Measurements from ENCODE around the gene JARID2. TPM values are rescaled to one million over a fixed set of nuclear protein-coding genes. Genes with fewer than 3 reads are reported as not detected.

JARID2 gene
- polyA plus RNA-seq, 1 donor (not counting 4 experiments of a cell fraction or from before 2014, with no cell fraction given) = 11.0 TPM

DNA sequence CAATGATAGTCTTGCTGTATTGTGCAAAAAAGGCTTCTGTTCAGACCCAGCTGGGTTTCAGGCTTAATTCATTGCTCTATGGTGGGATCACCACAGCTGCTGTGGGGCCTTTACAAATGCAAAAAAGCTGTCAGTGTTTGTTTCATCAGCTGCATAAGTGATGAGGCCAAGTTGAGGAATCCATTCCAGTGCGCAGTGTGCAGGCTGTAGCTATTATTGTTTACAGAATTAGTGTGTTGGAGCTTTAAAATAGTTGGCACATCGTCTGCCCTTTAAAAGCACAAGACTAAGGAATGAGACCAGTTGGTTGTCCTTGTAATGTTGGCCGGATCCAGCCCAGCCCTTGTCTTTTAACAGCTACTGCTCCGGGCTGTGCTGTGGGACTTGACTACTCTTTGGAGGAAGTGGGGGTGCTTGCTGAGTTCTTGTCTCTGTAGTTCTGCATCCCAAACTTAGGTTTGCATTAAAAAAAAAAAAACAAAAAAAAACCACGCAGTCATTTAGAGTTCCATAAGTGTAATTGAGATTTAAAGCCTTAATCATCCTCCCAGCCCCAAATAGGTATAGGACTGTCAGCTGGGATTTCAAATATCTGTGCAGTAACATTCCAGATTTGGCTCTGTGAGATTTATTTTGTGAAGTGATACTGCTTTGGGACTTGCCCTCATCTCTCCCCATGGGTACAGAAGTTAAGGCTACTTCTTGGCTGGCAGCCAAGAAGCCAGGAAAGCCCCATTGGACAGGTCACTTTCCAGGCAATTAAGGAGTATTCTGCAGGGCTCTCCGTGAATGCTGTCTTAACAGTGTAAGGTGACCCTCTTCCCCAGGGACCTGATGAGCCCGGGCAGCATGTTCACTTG is 19.3 kb downstream of the JARID2 start:
- H3K4me2 ChIP-seq (ENCODE audit: control insufficient read depth, extremely low read depth, insufficient read depth, low read depth, low read length) = no peak overlapping the region
- no peak overlapping the region for H3K9ac ChIP-seq (ENCODE audit: control insufficient read depth, extremely low read depth, insufficient read depth, low read length)
- TF ChIP-seq, protein P1, sequence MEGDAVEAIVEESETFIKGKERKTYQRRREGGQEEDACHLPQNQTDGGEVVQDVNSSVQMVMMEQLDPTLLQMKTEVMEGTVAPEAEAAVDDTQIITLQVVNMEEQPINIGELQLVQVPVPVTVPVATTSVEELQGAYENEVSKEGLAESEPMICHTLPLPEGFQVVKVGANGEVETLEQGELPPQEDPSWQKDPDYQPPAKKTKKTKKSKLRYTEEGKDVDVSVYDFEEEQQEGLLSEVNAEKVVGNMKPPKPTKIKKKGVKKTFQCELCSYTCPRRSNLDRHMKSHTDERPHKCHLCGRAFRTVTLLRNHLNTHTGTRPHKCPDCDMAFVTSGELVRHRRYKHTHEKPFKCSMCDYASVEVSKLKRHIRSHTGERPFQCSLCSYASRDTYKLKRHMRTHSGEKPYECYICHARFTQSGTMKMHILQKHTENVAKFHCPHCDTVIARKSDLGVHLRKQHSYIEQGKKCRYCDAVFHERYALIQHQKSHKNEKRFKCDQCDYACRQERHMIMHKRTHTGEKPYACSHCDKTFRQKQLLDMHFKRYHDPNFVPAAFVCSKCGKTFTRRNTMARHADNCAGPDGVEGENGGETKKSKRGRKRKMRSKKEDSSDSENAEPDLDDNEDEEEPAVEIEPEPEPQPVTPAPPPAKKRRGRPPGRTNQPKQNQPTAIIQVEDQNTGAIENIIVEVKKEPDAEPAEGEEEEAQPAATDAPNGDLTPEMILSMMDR (optimal IDR thresholded peaks at IDR 0.05 in 1 of 3, IDR thresholded peaks at IDR 0.05 in 1 of 3, conservative IDR thresholded peaks at IDR 0.05 in 1 of 3; ENCODE audit: extremely low read depth in 1 of 3, insufficient read depth in 2 of 3, low read length in 3 of 3) = no peak
- TF ChIP-seq EZH2 (IDR thresholded peaks at IDR 0.05; ENCODE audit: low read length) = no peak
- H2AFZ ChIP-seq (ENCODE audit: control insufficient read depth, low read length) = no peak overlapping the region
- FAIRE-seq (no peak), DNase-seq (ENCODE audit: low read depth, low spot score) (no peak)
- peaks cover 97% of the 10 kb centered on the region for H3K79me2 ChIP-seq (ENCODE audit: control insufficient read depth, insufficient read depth, low read length)
- H3K4me1 ChIP-seq (ENCODE audit: control insufficient read depth, extremely low read depth, insufficient read depth, low read length) = no peaks in the 10 kb centered on the region
- H3K27me3 ChIP-seq (ENCODE audit: control insufficient read depth, extremely low read depth, insufficient read depth, low read length) = no peaks in the 10 kb centered on the region
- H4K20me1 ChIP-seq (ENCODE audit: control insufficient read depth, extremely low read depth, insufficient read depth, low read length) = peaks cover 32% of the 10 kb centered on the region
- peaks cover 0 to 2% of the 10 kb centered on the region in 2 experiments for H3K36me3 ChIP-seq (ENCODE audit: control insufficient read depth in 2 of 2, extremely low read depth in 1 of 2, insufficient read depth in 2 of 2, low read length in 2 of 2)
- no peak overlapping the region for H3K4me3 ChIP-seq (ENCODE audit: control insufficient read depth in 2 of 3, extremely low read depth in 1 of 3, insufficient read depth in 2 of 3, low read depth in 1 of 3, low read length in 3 of 3)
- dilution Hi-C loops (cut with MboI; ENCODE audit: extremely low pct_ligation_motif_present, low sequenced_read_pairs) = no loop called here
- H3K9me1 ChIP-seq (ENCODE audit: control insufficient read depth, extremely low read depth, insufficient read depth, low read length) = peaks cover 2% of the 10 kb centered on the region
- no peaks in the 10 kb centered on the region for H3K9me3 ChIP-seq (ENCODE audit: control insufficient read depth, low read depth, low read length)
- no peak overlapping the region for H3K27ac ChIP-seq (ENCODE audit: control insufficient read depth, insufficient read depth, low read length)

DNA sequence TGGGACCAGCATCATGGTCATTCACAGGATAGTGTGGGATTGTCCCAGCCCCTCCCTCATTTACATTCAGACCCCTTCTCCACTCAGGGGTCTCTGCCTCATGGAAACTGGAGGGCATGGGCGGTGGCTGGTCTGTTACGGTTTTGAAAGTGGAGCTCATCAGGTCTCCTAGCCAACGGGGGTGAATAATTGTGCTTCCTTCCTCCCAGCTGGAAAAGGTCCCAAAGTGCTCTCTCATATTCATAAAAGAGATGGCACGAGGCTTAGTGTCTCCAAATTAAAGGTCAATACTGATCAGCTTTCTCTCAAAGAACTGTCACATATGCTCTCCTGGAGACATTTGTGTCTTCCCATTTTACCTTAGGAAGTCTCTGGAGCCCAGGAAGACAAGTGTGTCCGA is 19.9 kb downstream of the JARID2 start:
- no peak overlapping the region for H3K9ac ChIP-seq (ENCODE audit: control insufficient read depth, extremely low read depth, insufficient read depth, low read length)
- H3K4me1 ChIP-seq (ENCODE audit: control insufficient read depth, extremely low read depth, insufficient read depth, low read length) = no peaks in the 10 kb centered on the region
- H4K20me1 ChIP-seq (ENCODE audit: control insufficient read depth, extremely low read depth, insufficient read depth, low read length) = peaks cover 32% of the 10 kb centered on the region
- no peak overlapping the region for H3K4me3 ChIP-seq (ENCODE audit: control insufficient read depth in 2 of 3, extremely low read depth in 1 of 3, insufficient read depth in 2 of 3, low read depth in 1 of 3, low read length in 3 of 3)
- no peak overlapping the region for H3K4me2 ChIP-seq (ENCODE audit: control insufficient read depth, extremely low read depth, insufficient read depth, low read depth, low read length)
- no peaks in the 10 kb centered on the region for H3K9me3 ChIP-seq (ENCODE audit: control insufficient read depth, low read depth, low read length)
- dilution Hi-C loops (cut with MboI; ENCODE audit: extremely low pct_ligation_motif_present, low sequenced_read_pairs) = no loop called here
- H3K9me1 ChIP-seq (ENCODE audit: control insufficient read depth, extremely low read depth, insufficient read depth, low read length) = peaks cover 2% of the 10 kb centered on the region
- peaks cover 0 to 2% of the 10 kb centered on the region in 2 experiments for H3K36me3 ChIP-seq (ENCODE audit: control insufficient read depth in 2 of 2, extremely low read depth in 1 of 2, insufficient read depth in 2 of 2, low read length in 2 of 2)
- no peak overlapping the region for H2AFZ ChIP-seq (ENCODE audit: control insufficient read depth, low read length)
- FAIRE-seq (no peak), DNase-seq (ENCODE audit: low read depth, low spot score) (no peak)
- peaks cover 96% of the 10 kb centered on the region for H3K79me2 ChIP-seq (ENCODE audit: control insufficient read depth, insufficient read depth, low read length)
- no peak for TF ChIP-seq EZH2 (IDR thresholded peaks at IDR 0.05; ENCODE audit: low read length)
- TF ChIP-seq, protein P1 (optimal IDR thresholded peaks at IDR 0.05 in 1 of 3, IDR thresholded peaks at IDR 0.05 in 1 of 3, conservative IDR thresholded peaks at IDR 0.05 in 1 of 3; ENCODE audit: extremely low read depth in 1 of 3, insufficient read depth in 2 of 3, low read length in 3 of 3) = no peak
- no peak overlapping the region for H3K27ac ChIP-seq (ENCODE audit: control insufficient read depth, insufficient read depth, low read length)
- no peaks in the 10 kb centered on the region for H3K27me3 ChIP-seq (ENCODE audit: control insufficient read depth, extremely low read depth, insufficient read depth, low read length)

Measured in keratinocyte (primary cell).